ENCODE measurements around the gene FYB2. TPM values are rescaled to one million over a fixed set of nuclear protein-coding genes. Genes with fewer than 3 reads are reported as not detected.

FYB2 gene
- total RNA-seq, 1 experiment from 2014 or later = 0.48 TPM

- no peak overlapping the region for H2BK15ac ChIP-seq (ENCODE audit: low read depth, low read length)
- no peak overlapping the region for H3K27ac Mint-ChIP-seq
- H3K36me3 Mint-ChIP-seq (ENCODE audit: insufficient read depth in 1 of 3, low read depth in 3 of 3) = no peaks in the 10 kb centered on the region
- H3K9me3 Mint-ChIP-seq = no peaks in the 10 kb centered on the region
- H3K27ac ChIP-seq (ENCODE audit: insufficient read length, low read depth, low read length) = no peak overlapping the region
- no peak overlapping the region for H3T11ph ChIP-seq (ENCODE audit: low read length)
- H3K79me1 ChIP-seq (ENCODE audit: insufficient read depth, low read depth, low read length, poor library complexity, severe bottlenecking) = no peaks in the 10 kb centered on the region
- H3K4me1 Mint-ChIP-seq = no peaks in the 10 kb centered on the region
- H2BK5ac ChIP-seq (ENCODE audit: insufficient read length, low read length) = no peak overlapping the region
- no peak overlapping the region for H3K14ac ChIP-seq (ENCODE audit: insufficient read depth, low read length)
- H3K4me2 ChIP-seq (ENCODE audit: insufficient read depth, insufficient read length, low read length) = no peak overlapping the region
- no peak overlapping the region for H3K4ac ChIP-seq (ENCODE audit: low read depth, low read length)
- H4K20me1 ChIP-seq (ENCODE audit: control insufficient read depth, insufficient read depth, insufficient read length) = no peaks in the 10 kb centered on the region
- H3K79me2 ChIP-seq (ENCODE audit: insufficient read depth, low read length) = no peaks in the 10 kb centered on the region
- H3K23ac ChIP-seq (ENCODE audit: insufficient read length, low read depth, low read length) = no peak overlapping the region
- no peak overlapping the region for H2BK120ac ChIP-seq (ENCODE audit: low read depth, low read length, poor library complexity, severe bottlenecking)
- no peaks in the 10 kb centered on the region for H3K27me3 ChIP-seq (ENCODE audit: insufficient read depth, low read length)
- H3K56ac ChIP-seq (ENCODE audit: insufficient read length, low read depth, low read length) = no peak overlapping the region
- no peak overlapping the region for H3K18ac ChIP-seq (ENCODE audit: insufficient read length, low read depth, low read length)
- H3K4me3 Mint-ChIP-seq = no peak overlapping the region
- no peak overlapping the region for H4K91ac ChIP-seq (ENCODE audit: insufficient read length, low read depth, low read length)
- no peak overlapping the region for H3K9ac ChIP-seq (ENCODE audit: extremely low read depth, insufficient read length, low read length)
- no peak overlapping the region for H2AK5ac ChIP-seq (ENCODE audit: insufficient read length, low read length)
- H3K9me3 ChIP-seq (ENCODE audit: control insufficient read depth, low read depth, low read length) = no peaks in the 10 kb centered on the region
- no peaks in the 10 kb centered on the region; the same call in none of the 2 replicates for H3K27me3 Mint-ChIP-seq (ENCODE audit: low read depth)
- TF ChIP-seq CTCF (conservative IDR thresholded peaks at IDR 0.05) = no peak
- no peak overlapping the region for H4K5ac ChIP-seq (ENCODE audit: insufficient read length, low read depth, low read length)
- H3K4me1 ChIP-seq (ENCODE audit: insufficient read depth, low read length) = no peaks in the 10 kb centered on the region
- no peak overlapping the region for H2AFZ ChIP-seq (ENCODE audit: low read length)
- DNase-seq = no peak
- no peak overlapping the region for H2BK20ac ChIP-seq (ENCODE audit: low read depth, low read length, poor library complexity, severe bottlenecking)
- H2BK12ac ChIP-seq (ENCODE audit: insufficient read length, low read depth, low read length) = no peak overlapping the region
- H4K8ac ChIP-seq (replicated peaks; ENCODE audit: insufficient read length, low read depth, low read length) = no peak overlapping the region
- H3K23me2 ChIP-seq (ENCODE audit: insufficient read length, low read depth, low read length, poor library complexity, severe bottlenecking) = no peaks in the 10 kb centered on the region
Observed at GRCh38 chr1:56726706-56727105, 92.5 kb downstream of the FYB2 start.

Measured in H9 (cell line).